Stimulated activated naive CD8-positive, alpha-beta T cell treated with anti-CD3 and anti-CD28 coated beads, Interleukin-15, Interleukin-2, amounts not matched to agents 100 ng/mL and 50 ng/mL, for 24 hours (primary cell): ENCODE results near the gene ESPL1.

Experiments used
- H3K27ac Mint-ChIP-seq: one replicate; pipeline ENCODE4 v1.8.0; 2021; ENCODE audit warnings: mild to moderate bottlenecking, mixed read lengths
- H3K27me3 Mint-ChIP-seq: one replicate; pipeline ENCODE4 v1.8.0; 2021; ENCODE audit warnings: mixed read lengths
- H3K36me3 Mint-ChIP-seq: one replicate; pipeline ENCODE4 v1.8.0; 2021; ENCODE audit warnings: low read depth, mixed read lengths
- H3K4me1 Mint-ChIP-seq: one replicate; pipeline ENCODE4 v1.8.0; 2021; ENCODE audit warnings: low read depth, mixed read lengths
- H3K4me3 Mint-ChIP-seq: one replicate; pipeline ENCODE4 v1.8.0; 2021; ENCODE audit warnings: mild to moderate bottlenecking, mixed read lengths
- H3K9me3 Mint-ChIP-seq: one replicate; pipeline ENCODE4 v1.8.0; 2021; ENCODE audit warnings: mixed read lengths

Gene ESPL1

DNA sequence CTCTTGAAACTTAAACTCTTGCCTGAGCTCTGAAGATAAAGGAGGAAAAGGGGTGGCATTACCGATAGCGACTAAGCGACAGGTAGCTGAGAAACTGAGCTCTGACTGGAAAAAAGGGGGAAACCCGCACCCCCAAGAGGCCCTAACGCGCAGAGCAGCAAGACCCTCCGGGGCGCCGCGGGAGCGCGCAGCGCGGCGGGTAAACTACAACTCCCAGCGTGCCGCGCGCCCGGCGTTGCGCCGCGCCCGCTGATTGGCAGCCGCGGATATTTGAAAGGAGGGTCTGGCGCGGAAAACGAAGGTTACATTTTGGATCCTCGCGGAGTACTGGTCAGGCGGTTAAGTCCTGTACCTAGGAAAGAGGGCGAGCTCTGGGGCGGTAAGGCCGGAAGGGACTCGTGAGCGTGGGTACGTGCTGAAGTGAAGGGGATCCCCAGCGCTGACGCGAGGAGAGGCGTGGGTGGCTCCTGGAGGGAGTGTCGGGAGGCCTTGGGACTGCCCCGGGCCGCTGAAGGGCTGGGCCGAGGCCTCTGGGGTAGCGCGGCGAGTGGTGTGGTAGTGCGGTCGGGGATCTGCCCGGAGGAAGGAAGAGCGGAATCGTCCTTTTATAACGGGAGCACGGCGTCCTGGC is at the start of gene ESPL1:
Gene ESPL1, plus strand, starts transcription at position 301 of the 631 bp plus-strand sequence. CDS start 468 bp downstream, outside the sequence.
- Mint-ChIP-seq H3K4me3 (peak within 1 kb of the TSS; percentile 99), H3K4me1 (peaks cover 38% of the 10 kb centered on the region), H3K9me3 (no peaks in the 10 kb centered on the region), H3K27me3 (no peaks in the 10 kb centered on the region), H3K27ac (peak within 1 kb of the TSS; percentile 99), H3K36me3 (peaks cover 39% of the 10 kb centered on the region)

DNA sequence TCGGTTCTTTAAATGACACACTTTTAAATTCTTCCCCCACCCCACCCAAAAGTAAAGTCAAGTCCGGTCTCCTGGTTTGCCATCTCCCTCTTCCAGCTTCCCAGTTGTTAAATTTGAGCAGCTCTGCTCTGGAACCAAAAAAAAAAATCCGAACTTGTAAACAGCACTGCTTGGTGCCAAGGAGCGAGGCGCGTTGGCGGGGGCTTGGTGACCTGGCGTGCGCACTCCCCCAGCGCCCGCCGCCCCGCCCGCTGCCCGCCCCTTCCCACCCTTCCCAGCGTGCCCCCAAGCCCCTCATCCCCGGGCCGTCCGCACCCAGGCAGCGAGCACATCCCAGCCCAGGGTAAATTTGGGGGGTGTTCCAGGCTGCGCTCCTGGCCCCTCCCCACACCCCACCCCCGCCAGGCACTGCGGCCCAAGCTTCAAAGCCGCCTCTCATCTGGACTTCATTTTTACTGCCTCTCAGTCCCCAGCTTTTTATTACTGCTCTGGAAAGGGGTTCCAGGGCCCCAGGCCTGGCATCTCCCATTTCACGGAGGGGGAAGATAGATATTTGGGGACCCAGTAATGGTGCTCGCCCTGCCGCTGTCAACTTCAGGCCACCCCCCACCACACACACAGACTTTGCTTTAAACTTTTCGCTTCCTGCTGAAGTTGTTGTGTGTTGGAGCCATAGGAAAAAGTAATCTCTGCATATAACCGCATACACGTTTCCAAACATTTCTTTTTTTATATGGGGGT is 49.4 kb upstream of the ESPL1 start:
- H3K9me3 Mint-ChIP-seq: no peaks in the 10 kb centered on the region
- H3K4me3 Mint-ChIP-seq: peak overlapping the region; percentile 96
- peaks cover 83% of the 10 kb centered on the region for H3K4me1 Mint-ChIP-seq
- H3K27ac Mint-ChIP-seq: peak overlapping the region; percentile 99
- H3K27me3 Mint-ChIP-seq: no peaks in the 10 kb centered on the region
- peaks cover 7% of the 10 kb centered on the region for H3K36me3 Mint-ChIP-seq

DNA sequence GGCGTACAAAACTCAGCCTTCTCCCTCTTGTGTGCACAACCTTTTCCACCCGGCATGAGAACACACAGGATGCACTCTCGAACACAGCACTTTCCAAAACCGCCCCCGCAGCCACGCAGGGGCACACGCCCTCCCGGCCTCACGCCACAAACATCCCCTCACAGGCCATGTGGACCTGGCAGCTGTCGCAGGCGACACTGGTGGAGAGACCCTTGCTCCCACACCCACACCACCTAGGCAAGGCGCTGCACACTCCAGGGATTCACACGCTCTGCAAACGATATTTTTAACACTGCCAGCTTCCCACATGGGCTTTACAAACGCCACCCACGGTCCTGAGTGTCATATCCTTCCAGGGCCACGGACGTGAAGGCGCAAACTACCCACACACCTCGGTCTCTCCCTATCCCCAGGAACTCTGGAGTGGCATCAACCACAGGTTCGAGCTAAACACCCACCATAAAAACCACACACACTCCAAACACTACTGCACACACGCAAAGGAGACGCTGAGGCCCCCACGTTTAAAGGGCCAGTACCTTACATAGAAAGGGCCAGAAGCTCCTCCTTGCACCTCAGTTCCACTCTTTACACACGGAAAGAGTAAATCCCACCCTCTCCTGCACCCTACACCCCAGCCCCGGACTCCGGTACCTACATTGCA is 48.7 kb upstream of the ESPL1 start:
- H3K4me3 Mint-ChIP-seq: peak overlapping the region; percentile 96
- H3K27me3 Mint-ChIP-seq: no peaks in the 10 kb centered on the region
- peaks cover 5% of the 10 kb centered on the region for H3K36me3 Mint-ChIP-seq
- H3K27ac Mint-ChIP-seq: peak overlapping the region; percentile 99
- H3K4me1 Mint-ChIP-seq: peaks cover 83% of the 10 kb centered on the region
- no peaks in the 10 kb centered on the region for H3K9me3 Mint-ChIP-seq

DNA sequence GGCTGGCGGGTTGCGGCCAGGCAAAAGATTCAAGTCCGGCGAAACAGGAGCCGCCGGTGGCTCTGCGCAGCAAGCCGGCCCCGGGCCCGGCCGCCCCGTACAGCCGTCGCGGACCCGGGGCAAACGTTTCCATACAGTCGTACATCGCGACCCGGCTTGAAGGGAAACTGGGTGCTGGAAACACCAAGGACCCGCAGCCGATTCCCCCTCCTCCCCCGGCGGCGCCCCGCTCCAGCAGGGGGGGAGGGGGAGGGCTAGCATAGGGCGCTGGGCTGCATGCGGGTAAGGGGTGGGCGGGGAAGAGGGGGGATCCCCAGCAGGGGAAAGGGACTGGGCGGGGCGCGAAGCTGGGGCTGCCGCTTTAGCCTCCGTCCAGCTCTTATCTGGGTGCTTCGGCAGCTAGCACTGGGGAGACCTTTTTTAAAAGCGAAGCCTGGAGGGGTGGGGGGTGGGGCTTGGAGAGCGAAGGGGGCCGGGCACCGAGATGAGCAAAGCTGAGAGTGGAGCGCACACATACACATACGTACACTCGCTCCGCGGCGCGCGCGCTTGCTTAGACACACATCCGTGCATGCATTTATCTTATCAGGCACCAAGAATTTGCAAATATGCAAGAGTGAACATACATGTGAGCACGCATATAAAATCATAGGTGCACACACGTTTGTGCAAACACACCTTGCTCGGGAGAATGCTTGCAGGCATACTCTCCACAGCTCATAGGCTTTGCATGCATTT is 48.0 kb upstream of the ESPL1 start:
- peaks cover 85% of the 10 kb centered on the region for H3K4me1 Mint-ChIP-seq

DNA sequence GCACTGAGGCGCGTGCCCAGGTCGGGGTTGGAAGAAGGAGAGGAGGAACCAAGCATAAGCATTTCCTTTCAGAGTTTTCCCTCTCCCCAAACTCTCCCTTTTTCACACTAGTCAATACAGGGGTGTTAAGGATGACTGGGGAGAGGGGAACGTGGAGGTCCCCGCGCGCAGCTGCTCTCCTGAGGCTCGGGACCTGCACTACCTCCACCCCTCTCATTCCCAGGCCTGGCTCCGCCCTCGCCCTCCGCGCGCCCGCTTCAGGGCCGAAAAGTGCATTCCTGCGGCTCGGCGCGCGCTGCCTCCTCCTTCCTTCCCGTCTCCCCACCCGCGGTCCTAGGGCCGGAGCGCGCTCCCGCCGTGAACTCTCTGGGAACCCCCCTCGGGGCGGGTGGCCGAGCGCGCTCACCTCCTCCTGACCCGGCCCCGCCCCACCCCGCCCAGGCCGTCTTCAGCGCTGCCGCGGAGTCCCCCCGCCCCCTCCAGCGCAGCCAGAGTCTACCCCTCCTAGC is 47.4 kb upstream of the ESPL1 start:
- Mint-ChIP-seq H3K27me3 (no peaks in the 10 kb centered on the region), H3K4me3 (peak overlapping the region; percentile 83), H3K9me3 (no peaks in the 10 kb centered on the region), H3K4me1 (peaks cover 85% of the 10 kb centered on the region), H3K27ac (peak overlapping the region; percentile 93), H3K36me3 (peaks cover 5% of the 10 kb centered on the region)

More for the DNA sequence above, 48.0 kb upstream of the ESPL1 start:
- peaks cover 5% of the 10 kb centered on the region for H3K36me3 Mint-ChIP-seq
- peak overlapping the region; percentile 99 for H3K27ac Mint-ChIP-seq
- H3K9me3 Mint-ChIP-seq: no peaks in the 10 kb centered on the region
- no peaks in the 10 kb centered on the region for H3K27me3 Mint-ChIP-seq
- peak overlapping the region; percentile 96 for H3K4me3 Mint-ChIP-seq

DNA sequence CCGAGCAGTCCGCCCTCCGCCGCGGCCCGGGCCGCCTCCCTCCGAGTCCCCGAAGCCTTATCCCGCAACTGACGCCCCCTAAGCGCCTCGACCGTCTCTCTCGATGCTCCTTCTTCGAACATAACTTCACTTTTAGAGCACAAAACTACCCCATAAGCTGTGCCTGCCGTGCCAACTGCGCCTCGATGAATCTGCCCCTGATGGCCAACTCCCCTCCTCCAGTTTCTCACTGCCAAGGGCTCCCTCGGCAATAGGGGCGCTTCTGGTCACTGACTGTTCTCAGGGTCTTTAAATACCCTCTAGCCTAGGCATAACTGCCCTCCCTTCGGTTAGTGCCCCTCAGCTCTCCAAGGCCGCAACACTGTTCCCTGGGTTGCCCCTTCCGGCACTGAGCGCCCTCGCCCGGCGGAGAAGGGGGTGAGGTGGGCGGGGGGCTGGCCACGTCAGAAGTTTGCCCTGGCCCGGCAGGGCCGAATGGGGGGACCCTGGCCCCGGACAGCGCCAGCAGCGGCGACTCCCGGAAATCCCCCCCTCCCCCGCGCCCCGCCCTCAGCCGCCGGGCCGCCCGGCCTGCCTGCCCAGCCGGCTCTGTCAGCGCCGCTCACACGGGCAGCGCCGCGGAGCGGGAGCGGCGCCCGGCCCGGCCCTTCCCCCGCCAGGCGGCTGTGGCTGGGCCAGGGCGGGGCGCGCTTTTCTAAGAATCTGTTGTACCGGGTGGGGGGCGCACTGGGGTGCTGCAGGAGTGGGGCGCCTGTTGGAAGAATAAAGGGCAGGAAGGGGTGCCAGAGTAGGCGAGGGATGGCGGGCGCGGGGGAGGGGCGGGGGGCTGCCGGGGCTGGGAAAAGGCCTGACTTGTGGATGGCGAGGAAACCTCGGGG is 46.7 kb upstream of the ESPL1 start:
- Mint-ChIP-seq H3K9me3 (no peaks in the 10 kb centered on the region), H3K27ac (peak overlapping the region; percentile 93), H3K4me3 (peak overlapping the region; percentile 83), H3K4me1 (peaks cover 82% of the 10 kb centered on the region), H3K36me3 (peaks cover 5% of the 10 kb centered on the region), H3K27me3 (no peaks in the 10 kb centered on the region)

DNA sequence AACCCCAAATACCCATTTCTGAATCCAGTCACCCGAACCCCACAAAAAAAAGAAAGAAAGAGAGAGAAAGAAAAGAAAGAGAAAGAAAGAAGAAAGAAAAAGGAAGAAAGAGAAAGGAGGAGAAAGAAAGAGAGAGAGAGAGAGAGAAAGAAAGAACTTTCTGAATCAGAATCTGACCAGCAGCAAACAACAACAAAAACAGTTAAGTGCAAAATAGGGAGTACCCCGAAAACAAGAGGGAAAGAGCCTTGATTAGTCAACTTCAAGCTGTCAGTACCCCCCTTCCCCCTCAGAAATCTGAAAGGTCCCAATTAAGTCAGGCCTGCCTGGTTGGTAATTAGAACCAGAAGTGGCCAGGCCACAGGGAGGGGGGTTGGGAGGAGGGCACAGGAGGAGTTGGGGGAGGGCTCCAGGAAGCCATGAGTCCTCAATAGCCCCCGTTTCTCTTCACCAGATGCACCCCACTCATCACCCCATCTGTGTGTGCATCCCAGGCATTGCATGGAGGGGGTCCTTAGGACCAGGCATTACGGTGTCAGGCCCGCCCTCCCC is 45.9 kb upstream of the ESPL1 start:
- Mint-ChIP-seq H3K4me3 (peak overlapping the region; percentile 72), H3K27me3 (no peaks in the 10 kb centered on the region), H3K27ac (peak overlapping the region; percentile 77), H3K36me3 (peaks cover 9% of the 10 kb centered on the region), H3K4me1 (peaks cover 79% of the 10 kb centered on the region), H3K9me3 (no peaks in the 10 kb centered on the region)

DNA sequence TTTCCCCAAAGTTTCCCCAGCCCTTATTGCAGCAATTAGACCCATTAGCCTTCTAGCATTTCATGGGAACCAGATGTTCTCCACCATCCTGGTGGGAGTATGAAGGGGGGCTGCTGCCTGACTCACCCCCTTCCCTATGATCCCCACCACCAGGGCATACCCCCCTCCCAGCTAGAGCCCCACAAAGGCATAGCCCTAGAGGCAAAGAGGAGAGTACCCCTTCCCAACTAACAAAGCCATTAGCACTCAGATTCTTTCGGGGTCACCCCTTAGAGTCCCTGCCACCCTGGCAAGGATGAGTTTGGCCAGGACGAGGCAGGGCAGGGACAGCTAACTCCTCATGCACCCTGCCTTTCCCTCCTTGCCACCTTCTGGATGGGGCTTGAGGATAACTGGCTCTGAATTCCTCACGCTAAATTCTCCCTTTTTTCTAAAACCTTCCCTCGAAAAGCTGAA is 45.3 kb upstream of the ESPL1 start:
- no peaks in the 10 kb centered on the region for H3K27me3 Mint-ChIP-seq
- peaks cover 77% of the 10 kb centered on the region for H3K4me1 Mint-ChIP-seq
- peak overlapping the region; percentile 57 for H3K27ac Mint-ChIP-seq
- H3K36me3 Mint-ChIP-seq: peaks cover 9% of the 10 kb centered on the region
- H3K4me3 Mint-ChIP-seq: peak overlapping the region; percentile 72
- no peaks in the 10 kb centered on the region for H3K9me3 Mint-ChIP-seq

DNA sequence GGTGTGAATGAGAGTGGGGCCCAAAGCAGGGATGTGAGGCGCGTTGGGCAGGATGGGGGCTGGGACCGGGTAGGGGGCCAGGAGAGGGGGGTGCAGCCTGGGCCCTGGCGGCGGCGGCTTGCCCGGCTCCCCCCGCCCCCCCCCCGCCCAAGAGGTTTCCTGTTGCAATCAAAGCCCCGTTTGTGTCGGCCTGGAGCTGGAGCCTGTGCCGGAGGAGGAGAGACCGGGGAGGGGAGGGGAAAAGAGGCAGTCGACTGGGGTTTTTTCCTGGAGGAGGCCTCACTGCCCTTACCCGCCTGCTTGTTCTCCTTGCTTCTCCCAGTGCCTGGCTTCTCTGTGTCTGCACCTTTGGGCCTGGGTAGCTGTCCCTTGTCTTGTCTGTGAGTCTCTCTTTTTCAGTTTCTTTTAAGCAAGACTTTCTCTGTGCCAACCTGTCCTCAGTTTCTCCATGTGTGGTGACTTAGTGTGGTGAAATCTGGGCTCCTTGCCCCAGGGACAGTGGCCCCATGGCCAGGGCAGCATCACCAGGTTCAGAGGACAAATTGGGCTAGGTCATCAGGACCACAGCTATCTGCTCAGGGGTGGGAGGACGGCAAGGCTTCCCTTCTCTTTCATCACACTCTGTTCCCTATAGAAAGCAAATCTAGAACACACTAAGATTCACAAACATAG is 44.6 kb upstream of the ESPL1 start:
- Mint-ChIP-seq H3K27me3 (no peaks in the 10 kb centered on the region), H3K27ac (peak overlapping the region; percentile 85), H3K4me1 (peaks cover 77% of the 10 kb centered on the region), H3K36me3 (peaks cover 9% of the 10 kb centered on the region), H3K9me3 (no peaks in the 10 kb centered on the region), H3K4me3 (peak overlapping the region; percentile 72)

DNA sequence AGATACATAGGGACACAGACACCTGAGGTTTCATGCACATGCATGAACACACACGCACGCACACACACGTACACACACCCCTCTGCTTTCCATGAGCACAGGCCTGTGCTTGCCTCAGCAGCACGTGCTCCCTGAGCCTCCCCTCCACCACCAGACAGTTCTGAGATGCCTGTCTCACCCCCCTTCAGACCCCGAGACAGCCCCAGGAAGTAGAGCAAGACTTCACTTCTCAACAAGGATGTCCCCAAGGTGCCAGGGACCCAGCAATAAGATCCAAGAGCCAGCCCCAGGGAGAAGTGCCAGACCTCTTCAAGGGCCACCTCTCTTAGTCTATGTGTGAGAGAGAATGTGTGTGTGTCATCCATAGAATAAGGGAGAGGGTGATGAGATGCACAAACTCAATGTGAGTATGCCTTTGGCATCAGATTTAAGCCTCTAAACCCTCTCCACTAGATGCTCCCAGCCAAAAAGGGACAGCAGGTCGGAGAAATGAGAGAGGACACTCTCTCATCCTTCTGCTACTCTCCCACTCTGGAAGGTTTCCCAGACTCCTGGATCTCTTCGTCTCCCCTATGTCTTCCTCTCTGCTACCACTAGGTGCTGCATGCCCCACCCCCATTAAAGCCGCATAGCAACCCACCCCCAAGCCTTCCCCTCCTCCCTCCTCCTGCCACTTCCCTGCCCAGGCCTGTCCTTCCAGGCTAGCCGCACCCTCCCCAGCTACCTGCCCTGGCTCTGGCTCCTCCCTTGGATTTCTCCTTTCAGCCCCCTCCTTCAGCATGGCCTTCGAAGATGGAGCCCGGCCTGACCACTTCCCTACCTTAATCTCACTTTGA is 43.8 kb upstream of the ESPL1 start:
- peak overlapping the region; percentile 85 for H3K27ac Mint-ChIP-seq
- no peaks in the 10 kb centered on the region for H3K27me3 Mint-ChIP-seq
- H3K9me3 Mint-ChIP-seq: no peaks in the 10 kb centered on the region
- H3K4me3 Mint-ChIP-seq: peak overlapping the region; percentile 72
- peaks cover 7% of the 10 kb centered on the region for H3K36me3 Mint-ChIP-seq
- H3K4me1 Mint-ChIP-seq: peaks cover 73% of the 10 kb centered on the region

DNA sequence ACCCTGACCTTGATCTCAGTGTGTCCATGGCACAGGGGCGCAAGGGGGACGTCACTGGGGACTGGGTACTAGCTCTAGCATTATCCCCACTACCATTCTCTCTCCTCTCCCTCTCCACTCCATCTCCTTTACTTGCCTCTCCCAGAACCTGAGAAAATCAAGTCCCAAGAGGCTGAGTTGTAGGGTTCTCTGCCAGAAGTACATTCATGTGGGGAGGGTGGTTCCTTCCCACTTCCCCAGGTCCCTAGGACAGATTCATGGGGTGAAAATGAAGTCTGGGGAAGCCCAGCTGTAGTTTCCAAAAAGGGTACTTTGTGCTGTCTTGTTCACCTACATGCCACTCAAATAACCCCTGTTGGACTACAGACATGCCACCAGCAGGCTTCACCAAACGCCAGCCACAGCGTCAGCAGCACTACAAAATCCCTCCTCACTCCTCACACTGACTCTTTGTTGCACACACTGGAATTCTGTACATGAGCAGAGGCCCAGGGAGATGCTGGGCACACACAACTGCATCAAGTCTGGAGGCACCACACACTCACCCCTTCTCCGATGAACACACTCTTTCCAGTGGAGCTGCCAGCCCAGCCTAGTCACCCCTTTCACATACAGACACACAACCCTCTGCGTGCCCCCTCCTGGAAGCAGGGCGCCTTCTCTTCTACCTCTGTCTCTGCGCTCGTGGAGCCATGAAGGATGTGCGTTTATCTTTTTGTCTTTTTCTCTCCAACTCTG is 43.0 kb upstream of the ESPL1 start:
- Mint-ChIP-seq H3K36me3 (peaks cover 5% of the 10 kb centered on the region), H3K4me3 (no peak overlapping the region), H3K27ac (peak overlapping the region; percentile 76), H3K9me3 (no peaks in the 10 kb centered on the region), H3K4me1 (peaks cover 73% of the 10 kb centered on the region), H3K27me3 (no peaks in the 10 kb centered on the region)
